COLO668 (cell line): Measurements from ENCODE around the gene B3GNT7.
"Not testable (repeated sequence)": the region's sequence is repeated elsewhere in the genome, so short reads cannot be mapped to it uniquely, and the experiment has no call there.

Source experiments
- DNase-seq: peaks from one replicate; lab custom pipeline; 2025; ENCODE audit not compliant: unreplicated experiment; lab: John Stamatoyannopoulos, UW

B3GNT7 gene

DNA sequence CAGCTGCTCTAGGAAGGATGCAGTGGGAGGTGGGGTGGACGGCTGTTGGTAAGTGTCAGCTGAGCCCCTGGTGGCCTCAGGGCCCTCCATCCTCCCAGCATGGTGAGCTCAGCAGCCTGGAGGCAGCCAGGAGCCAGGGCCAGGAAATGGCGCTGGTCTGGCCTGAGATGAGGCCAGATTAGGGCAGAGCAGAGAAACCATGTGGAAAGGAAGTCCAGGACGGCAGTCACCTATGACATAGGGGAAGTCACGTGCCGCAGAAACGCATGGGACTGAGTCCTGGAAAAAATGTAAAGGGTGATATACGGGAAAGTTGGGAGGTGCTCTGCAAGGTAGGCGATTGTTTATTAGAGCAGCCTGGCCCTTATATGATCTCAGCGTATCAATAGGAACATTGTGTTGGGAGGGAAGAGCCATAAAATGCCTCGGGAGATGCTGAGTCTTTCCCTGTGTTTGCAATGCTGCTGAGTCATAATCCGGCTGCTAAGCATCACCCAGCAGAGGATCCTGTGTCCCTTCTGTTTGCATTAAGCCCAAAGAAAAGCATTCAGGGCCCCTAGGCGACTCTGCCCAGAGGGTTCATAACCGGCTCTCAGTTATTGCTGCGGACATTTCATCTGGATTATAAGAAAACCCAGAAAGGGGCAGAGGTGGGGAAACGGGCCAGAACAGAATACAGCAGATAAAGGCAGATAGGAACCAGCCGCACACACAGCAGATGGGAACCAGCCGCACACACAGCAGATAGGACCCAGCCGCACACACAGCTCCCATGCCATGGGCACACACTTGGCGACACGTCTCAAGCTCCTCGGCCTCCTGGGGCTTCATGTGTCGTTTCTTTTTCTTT, 30.3 kb upstream of the B3GNT7 start:
- DNase-seq = peak; percentile 77

DNA sequence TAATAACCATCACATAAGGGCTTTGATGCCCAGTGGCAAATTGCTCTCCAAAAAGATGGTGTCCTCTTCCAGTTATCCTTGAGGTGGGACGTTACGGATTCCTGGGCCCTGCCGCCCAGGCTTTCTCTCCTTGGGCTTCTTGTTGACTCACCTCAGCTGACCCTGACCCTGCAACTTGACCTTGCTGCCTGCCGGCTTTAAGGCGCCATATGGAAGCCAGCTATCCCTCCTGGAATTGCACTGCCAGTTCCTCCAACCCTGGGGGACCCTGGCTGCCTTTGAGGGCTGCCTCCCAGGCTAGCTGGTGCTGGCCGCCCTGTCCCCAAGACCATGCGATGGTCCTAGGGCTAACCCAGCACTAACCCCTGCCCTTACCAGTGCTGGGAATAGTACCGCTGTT, 28.3 kb upstream of the B3GNT7 start:
- no peak for DNase-seq

DNA sequence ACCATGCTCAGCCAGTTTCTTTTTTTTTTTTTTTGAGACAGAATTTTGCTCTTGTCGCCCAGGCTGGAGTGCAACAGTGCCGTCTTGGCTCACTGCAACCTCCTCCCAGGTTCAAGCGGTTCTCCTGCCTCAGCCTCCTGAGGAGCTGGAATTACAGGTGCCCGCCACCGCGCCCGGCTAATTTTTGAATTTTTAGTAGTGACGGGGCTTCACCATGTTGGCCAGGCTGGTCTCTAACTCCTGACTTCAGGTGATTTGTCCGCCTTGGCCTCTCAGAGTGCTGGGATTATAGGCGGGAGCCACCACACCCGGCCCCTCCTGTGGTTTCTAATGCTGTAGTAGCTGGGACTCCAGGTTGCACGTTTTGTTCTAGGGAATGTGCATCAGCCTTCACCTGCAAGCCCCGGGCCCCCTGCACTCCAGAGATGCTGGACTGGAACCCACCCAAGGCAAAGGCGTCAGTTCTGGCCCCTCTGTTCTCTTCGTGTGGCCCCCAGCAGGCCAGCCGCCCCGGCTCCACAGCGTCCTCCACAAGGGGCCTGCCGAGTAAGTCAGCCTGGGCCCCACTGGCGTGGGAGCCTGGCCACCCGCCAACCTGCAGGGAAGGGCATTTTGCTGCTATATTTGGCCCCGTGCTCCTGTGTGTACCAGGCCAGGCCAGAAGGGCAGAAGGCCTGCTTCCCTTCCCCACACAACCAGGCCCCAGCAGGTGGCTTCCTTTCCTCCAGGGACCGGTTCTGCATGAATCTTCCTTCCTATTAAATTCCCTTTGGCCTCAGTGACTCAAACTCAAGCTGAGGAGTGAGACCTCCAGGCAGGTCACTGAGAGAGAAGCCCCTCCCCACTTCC, 25.7 kb upstream of the B3GNT7 start:
- no peak for DNase-seq

- DNase-seq = no peak
These were observed 25.1 kb upstream of the B3GNT7 start for GRCh38 chr2:231370429-231370748.

GRCh38 chr2:231370749-231371429, 24.6 kb upstream of the B3GNT7 start:
- no peak for DNase-seq

- no peak for DNase-seq
These were observed 24.0 kb upstream of the B3GNT7 start for GRCh38 chr2:231371430-231372054.

- DNase-seq = no peak
These were observed 23.2 kb upstream of the B3GNT7 start for GRCh38 chr2:231372326-231372725.

GRCh38 chr2:231373184-231373583, 22.3 kb upstream of the B3GNT7 start:
- DNase-seq = no peak

- no peak for DNase-seq
These were observed 21.6 kb upstream of the B3GNT7 start for GRCh38 chr2:231373786-231374349.

DNA sequence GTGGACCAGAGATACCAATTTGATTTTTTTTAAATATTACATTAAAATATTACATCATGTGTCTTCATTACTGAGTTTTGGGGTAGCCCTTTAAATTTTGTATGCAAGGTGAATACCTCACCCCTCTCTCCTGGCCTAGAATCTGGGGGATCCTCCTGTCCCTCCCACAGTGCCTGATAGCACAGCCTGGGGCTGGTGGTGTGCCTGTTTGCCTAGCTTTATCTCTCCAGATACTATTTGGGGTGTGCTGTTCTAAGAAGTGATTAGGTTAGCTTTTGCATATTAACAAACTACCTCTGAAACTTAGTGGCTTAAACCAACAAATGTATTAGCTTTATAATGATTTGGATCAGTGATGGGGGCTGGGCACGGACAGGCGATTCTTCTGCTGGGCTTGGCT, 20.7 kb upstream of the B3GNT7 start:
- no peak for DNase-seq

DNA sequence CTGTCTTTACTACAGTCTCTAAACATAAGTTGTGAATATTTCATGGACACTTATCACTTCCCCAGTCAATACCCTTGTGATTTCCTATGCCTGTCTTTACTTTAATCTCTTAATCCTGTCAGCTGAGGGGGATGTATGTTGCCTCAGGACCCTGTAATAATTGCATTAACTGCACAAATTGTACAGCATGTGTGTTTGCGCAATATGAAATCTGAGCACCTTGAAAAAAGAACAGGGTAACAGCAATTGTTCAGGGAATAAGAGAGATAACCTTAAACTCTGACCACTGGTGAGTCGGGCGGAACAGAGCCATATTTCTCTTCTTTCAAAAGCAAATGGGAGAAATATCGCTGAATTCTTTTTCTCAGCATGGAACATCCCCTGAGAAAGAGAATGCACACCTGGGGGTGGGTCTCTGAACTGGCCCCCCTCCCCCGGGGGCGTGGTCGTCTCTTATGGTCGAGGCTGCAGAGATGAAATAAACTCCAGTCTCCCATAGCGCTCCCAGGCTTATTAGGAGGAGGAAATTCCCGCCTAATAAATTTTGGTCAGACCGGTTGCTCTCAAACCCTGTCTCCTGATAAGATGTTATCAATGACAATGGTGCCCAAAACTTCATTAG, 19.4 kb upstream of the B3GNT7 start:
- DNase-seq = not testable (repeated sequence)

GRCh38 chr2:231376857-231377256, 18.7 kb upstream of the B3GNT7 start:
- DNase-seq = no peak

GRCh38 chr2:231378026-231378722, 17.3 kb upstream of the B3GNT7 start:
- peak; percentile 74 for DNase-seq

GRCh38 chr2:231379266-231380215, 16.0 kb upstream of the B3GNT7 start:
- peak; percentile 27 for DNase-seq

DNA sequence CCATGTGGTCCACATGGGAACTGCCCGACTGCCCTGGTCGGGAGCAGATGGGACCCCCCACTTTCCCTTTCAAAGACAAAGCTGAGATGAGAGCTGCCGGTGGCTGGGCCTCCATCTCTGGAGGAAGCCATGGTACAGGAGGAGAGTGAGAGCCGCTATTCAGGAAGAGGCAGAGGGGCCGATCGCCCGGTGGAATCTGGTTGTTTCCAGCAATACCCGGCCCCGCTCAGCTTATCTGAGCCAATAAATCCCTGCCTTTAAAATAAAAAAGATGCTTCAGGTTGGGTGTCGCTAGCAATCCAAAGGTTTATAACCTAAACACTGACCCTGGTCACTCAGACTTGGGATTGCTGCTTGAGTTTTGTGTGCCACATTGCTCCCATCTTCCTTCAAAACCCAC, 15.2 kb upstream of the B3GNT7 start:
- DNase-seq = no peak

- DNase-seq = no peak
These were observed 14.3 kb upstream of the B3GNT7 start for GRCh38 chr2:231380991-231381847.

GRCh38 chr2:231382116-231382515, 13.4 kb upstream of the B3GNT7 start:
- DNase-seq = no peak
